CD1c-positive myeloid dendritic cell (primary cell): Measurements from ENCODE around the gene IGFBP6.

Experiments used
- DNase-seq: peaks from one replicate; pipeline ENCODE4 v3.0.0-alpha.2; 2016; ENCODE audit errors: extremely low spot score

The IGFBP6 gene

GRCh38 chr12:53059434-53060063, 37.9 kb upstream of the IGFBP6 start:
- DNase-seq = no peak

DNA sequence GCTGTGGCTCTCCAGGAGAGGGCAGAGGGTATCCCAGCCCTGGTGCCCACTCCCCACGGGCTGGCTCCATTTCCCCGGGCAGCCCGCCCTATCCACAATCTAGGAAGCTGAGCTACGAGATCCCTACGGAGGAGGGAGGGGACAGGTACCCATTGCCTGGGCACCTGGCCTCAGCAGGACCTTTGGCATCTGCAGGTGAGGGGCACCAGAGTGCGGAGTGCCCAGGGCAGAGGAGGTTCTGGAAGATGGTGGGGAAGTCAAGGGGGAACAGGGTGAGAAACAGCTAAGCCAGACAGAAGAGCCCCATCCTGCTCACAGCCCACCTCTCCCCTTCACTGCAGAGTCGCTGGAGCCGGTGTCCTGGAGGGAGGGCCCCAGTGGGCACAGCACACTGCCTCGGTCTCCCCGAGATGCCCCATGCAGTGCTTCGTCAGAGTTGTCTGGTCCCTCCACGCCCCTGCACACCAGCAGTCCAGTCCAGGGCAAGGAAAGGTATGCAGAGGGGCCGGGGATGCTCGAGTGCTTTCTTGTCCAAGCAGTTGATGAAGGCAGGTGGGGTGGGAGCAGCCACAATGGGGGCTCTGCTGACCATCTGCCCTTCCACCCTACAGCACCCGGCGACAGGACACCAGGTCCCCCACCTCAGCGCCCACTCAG, 37.3 kb upstream of the IGFBP6 start:
- no peak for DNase-seq

DNA sequence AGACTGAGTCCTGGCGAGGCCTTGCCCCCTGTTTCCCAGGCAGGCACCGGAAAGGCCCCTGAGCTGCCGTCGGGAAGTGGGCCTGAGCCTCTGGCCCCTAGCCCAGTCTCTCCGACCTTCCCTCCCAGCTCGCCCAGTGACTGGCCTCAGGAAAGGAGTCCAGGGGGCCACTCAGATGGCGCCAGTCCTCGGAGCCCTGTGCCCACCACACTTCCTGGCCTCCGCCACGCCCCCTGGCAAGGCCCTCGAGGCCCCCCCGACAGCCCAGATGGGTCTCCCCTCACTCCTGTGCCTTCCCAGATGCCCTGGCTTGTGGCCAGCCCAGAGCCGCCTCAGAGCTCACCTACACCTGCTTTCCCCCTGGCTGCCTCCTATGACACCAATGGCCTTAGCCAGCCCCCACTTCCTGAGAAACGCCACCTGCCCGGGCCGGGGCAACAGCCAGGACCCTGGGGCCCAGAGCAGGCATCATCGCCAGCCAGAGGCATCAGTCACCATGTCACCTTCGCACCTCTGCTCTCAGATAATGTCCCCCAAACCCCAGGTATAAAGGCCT, 36.7 kb upstream of the IGFBP6 start:
- no peak for DNase-seq

DNA sequence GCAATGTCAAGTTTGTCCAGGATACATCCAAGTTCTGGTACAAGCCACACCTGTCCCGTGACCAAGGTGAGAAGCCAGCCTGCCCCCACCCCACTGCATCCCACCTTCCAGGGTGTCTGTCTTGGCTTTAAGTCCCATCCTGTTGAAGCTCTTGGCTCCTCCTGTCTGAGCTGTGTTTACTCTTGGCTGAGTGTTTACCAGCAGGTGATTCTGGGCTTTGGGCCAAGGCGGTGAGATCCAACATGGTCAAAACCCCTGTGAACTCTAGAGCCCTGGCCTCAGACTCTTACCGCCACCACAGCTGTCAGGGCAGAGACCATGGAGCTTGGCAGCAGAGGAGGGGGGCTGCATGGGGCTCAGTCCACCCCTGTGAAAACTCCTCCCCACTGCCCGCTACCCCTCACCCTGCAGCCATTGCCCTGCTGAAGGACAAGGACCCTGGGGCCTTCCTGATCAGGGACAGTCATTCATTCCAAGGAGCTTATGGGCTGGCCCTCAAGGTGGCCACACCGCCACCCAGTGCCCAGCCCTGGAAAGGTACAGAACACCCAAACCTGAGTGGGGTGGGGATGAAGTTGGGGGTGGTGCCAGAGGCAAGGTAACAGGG, 36.0 kb upstream of the IGFBP6 start:
- DNase-seq = no peak

- DNase-seq = no peak
Observed at GRCh38 chr12:53062011-53062961, 35.2 kb upstream of the IGFBP6 start.

- no peak for DNase-seq
Observed at GRCh38 chr12:53062977-53063707, 34.3 kb upstream of the IGFBP6 start.

DNA sequence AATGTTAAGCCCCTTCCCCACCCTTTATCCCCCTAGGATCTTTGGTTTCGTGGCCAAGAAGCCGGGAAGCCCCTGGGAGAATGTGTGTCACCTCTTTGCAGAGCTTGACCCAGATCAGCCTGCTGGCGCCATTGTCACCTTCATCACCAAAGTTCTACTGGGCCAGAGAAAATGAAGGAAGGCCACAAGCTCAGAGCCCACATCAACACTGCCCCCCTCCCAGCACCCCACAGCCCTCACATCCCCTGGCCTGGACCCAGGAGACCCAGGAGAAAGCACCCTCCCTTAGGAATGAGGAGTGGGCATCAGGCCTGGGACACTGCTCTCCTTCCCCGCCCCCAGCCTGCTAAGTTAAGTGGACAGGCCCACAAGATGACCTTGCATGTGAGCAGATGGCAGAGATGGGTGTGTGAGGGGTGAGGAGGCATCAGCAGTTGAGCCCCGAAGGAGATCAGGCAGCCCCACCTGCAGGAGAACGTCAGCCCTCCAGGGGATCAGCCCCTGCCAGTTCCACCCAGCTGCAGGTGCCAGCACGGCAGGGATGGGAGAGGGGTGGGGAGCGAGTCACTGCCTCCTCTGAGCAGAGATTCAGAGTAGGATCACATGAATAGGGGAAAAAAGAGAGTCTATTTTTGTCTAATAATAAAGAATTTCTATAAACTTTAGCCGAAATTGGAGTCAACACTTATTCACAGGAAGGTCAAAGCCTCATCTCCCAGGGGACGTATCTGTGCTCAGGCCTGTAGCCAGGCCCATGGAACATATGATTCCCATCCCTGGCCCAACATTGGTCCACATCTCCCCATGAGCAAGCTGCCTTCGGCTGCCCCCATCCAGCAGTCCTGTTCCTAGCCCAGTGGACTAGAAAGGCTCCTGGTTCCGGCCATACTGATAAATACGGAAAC, 33.5 kb upstream of the IGFBP6 start:
- DNase-seq = no peak

DNA sequence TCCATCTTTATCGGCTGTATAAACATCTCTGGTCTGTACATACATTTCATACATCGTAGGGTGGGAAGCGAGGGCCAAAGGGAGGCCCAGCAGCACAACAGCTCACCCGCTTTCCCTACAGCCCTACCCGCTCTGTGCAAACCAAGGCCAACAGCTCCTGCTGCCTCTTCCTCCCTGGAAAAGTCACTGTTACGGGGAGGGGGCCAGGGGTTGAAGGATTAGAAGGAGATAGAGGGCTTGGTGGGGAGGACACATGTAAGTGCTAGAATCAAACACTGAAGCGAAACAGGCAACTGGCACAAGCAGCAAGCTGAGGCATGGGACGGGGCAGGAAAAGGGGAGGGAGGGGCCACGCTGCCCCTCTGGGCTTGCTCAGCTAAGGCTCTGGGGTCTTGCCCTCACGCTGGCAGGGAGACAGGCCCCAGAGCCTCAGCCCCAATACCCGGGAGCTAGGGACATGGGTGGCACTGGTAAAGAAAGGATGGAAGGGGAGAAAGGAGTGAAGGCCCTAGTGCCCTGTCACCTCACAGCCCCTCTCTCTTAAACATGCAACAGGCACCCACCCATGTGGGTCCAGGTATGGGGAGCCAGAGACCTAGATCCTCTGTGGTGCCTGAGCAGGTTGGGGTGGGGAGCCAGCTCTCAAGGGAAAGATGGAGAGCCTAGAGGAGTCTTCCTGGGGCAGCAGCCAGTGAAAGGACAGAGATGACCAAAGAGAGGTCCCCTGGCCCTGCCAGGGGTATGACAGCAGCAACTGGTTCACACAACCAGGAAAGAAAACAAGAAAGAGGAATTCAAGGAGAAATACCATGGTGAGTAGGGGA, 32.6 kb upstream of the IGFBP6 start:
- DNase-seq = no peak

GRCh38 chr12:53065470-53065869, 32.0 kb upstream of the IGFBP6 start:
- no peak for DNase-seq

DNA sequence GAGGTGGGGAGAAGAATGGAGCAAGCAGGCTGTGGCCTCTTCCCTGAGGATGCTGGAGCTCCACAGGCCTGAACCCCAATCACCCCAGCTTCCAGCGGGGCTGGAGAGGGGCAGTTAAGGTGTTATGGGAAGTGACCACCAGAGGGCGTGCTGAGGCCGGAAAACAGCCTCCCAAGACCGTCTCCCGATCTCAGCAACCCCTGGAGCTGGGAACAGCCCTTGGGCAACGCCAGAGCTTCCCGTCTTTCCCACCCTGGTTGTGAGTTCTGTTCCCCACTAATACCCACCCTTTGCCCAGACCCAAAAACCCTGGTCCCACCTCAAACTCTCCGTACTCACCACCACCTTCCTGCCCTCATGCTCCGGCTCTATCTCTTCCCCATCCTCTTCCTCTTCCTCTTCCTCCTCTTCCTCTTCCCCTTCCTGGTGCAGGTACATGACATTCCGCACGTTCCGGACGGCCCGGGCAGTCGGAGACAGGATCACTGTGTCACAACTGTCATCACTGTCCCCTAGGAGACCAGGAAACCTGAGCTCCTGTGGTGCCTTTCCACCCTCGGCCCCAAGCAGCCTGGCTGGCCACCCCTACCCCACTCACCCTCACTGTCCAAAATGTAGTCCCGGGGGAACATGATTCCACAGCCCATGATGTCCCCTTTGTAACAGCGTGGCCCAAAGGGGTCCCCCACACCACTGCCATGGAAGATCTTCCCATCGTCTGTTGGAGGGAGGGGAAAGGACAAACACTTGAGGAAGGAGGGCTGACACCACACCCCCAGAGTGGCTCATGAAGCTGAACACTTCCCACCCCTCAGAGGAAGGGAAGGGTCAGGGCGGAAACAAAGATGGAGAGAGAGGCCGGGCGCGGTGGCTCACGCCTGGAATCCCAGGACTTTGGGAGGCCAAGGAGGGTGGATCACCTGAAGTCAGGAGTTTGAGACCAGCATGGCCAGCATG, 31.2 kb upstream of the IGFBP6 start:
- peak; percentile 79 for DNase-seq

DNA sequence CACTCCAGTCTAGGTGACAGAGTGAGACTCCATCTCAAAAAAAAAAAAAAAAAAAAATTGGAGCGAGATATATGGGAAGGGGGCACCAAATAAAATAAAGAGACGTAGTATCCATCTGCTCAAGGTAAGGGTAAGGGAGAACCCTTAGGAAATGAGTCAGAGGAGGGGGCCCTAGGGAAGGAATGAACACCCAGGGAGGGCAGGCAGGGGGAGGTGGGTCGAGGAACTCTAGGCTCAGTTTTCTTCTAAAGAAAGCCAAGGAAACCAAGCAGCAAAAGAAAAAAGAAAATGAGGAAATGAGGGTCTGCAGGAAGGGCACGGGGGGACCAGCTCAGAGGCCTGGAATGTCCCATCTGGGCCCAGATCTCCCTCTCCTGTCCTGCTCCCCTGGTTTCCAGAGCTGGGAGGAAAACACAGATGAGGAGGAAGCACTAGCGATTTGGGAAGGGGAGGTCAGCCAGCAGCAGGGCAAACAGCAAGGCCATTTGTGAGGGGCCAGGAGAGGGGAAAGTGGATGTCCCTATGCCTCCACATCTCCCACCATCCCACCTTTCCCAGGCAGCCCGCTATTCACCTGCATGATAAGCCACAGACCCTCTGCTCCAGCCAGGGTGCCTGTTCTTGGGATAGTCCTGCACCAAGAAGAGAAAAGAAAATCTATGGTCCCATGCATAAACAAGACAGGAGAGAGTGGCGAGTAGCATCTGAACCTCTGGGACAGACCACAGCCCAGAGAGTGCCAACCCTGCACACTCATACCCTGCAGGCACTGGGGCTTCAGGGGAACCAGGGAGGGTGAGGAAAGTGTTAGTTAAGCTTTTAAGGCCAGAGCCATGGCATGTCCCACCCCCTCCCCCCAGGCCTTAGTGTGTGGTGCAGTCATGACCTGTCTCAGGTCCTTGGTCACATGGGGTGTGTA, 30.1 kb upstream of the IGFBP6 start:
- DNase-seq = no peak

GRCh38 chr12:53067993-53068770, 29.3 kb upstream of the IGFBP6 start:
- DNase-seq = no peak

DNA sequence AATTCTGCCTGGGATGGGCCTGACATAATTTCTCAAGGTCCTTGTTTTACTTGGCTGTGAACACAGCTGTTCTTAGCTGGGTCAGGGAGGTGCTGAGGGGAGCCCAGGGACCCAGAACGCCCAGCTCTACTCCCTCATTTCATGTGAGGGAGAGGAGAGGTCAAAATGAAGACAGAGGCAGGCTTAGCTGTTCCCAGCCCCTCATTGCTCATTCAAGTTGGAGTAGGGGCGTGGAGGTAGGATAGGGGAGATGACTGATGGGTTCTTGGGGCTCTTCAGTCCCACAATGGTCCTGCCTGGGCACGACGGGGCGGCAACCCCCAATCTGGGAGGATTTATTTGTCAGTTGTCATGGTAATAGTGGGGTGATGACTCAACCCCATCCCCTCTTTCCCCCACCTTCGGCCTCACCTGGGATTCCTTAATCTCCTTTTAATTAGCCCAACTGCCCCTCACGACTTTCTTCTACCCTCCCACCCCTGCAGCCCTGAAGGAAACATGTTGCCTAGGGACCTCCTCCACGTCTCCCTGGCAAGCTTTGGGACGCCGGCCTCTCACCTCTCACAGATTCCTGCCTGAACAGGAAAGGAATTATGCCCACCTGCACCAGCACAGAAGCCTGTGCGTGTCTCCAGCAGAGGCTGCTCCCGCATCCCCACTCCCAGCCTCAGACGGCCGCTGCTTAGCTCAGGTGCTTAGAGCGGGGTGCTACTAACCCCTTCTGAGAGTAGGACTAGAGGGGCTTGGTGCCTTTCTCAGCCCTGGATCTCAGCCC, 28.5 kb upstream of the IGFBP6 start:
- DNase-seq = no peak

GRCh38 chr12:53069621-53070410, 27.7 kb upstream of the IGFBP6 start:
- DNase-seq = no peak
